ENCODE data around the gene CACNA1E.

The CACNA1E gene

GRCh38 chr1:181802466-181802865 is 319.1 kb downstream of the CACNA1E start:
- Histone ChIP-seq H3K27ac (no peak overlapping the region), H3K4me1 (no peaks in the 10 kb centered on the region), H3K36me3 (ENCODE audit: control insufficient read depth, insufficient read depth, low read length) (no peaks in the 10 kb centered on the region), H3K79me2 (no peaks in the 10 kb centered on the region), H3K9ac (no peak overlapping the region), H3K4me2 (ENCODE audit: low read length) (no peak overlapping the region), H3K9me3 (ENCODE audit: control insufficient read depth, low read length) (no peaks in the 10 kb centered on the region), H2AFZ (no peak overlapping the region), H3K4me3 (ENCODE audit: low read depth, low read length) (no peak overlapping the region), H3K27me3 (ENCODE audit: control insufficient read depth, insufficient read depth, low read length) (no peaks in the 10 kb centered on the region)
- TF ChIP-seq CTCF (IDR thresholded peaks at IDR 0.05) = no peak

GRCh38 chr1:181803421-181803820 is 320.1 kb downstream of the CACNA1E start:
- no peak overlapping the region for H3K9ac ChIP-seq
- TF ChIP-seq CTCF (IDR thresholded peaks at IDR 0.05) = no peak
- H3K9me3 ChIP-seq (ENCODE audit: control insufficient read depth, low read length) = no peaks in the 10 kb centered on the region
- no peak overlapping the region for H3K27ac ChIP-seq
- H3K4me1 ChIP-seq = no peaks in the 10 kb centered on the region
- no peak overlapping the region for H3K4me2 ChIP-seq (ENCODE audit: low read length)
- no peaks in the 10 kb centered on the region for H3K36me3 ChIP-seq (ENCODE audit: control insufficient read depth, insufficient read depth, low read length)
- no peaks in the 10 kb centered on the region for H3K79me2 ChIP-seq
- H3K27me3 ChIP-seq (ENCODE audit: control insufficient read depth, insufficient read depth, low read length) = no peaks in the 10 kb centered on the region
- no peak overlapping the region for H3K4me3 ChIP-seq (ENCODE audit: low read depth, low read length)
- no peak overlapping the region for H2AFZ ChIP-seq

- TF ChIP-seq CTCF (IDR thresholded peaks at IDR 0.05) = no peak
Observed at GRCh38 chr1:181804989-181805388, 321.7 kb downstream of the CACNA1E start.

GRCh38 chr1:181806746-181807145 is 323.4 kb downstream of the CACNA1E start:
- no peak for TF ChIP-seq CTCF (IDR thresholded peaks at IDR 0.05)
- H3K4me2 ChIP-seq (ENCODE audit: low read length) = no peak overlapping the region
- H3K9me3 ChIP-seq (ENCODE audit: control insufficient read depth, low read length) = no peaks in the 10 kb centered on the region
- no peaks in the 10 kb centered on the region for H3K27me3 ChIP-seq (ENCODE audit: control insufficient read depth, insufficient read depth, low read length)
- H2AFZ ChIP-seq = no peak overlapping the region
- no peak overlapping the region for H3K4me3 ChIP-seq (ENCODE audit: low read depth, low read length)
- H3K79me2 ChIP-seq = no peaks in the 10 kb centered on the region
- H3K4me1 ChIP-seq = no peaks in the 10 kb centered on the region
- H3K36me3 ChIP-seq (ENCODE audit: control insufficient read depth, insufficient read depth, low read length) = no peaks in the 10 kb centered on the region
- no peak overlapping the region for H3K27ac ChIP-seq
- no peak overlapping the region for H3K9ac ChIP-seq

More at GRCh38 chr1:181804989-181805388, 321.7 kb downstream of the CACNA1E start:
- no peak overlapping the region for H3K9ac ChIP-seq
- no peak overlapping the region for H3K4me3 ChIP-seq (ENCODE audit: low read depth, low read length)
- H3K4me2 ChIP-seq (ENCODE audit: low read length) = no peak overlapping the region
- no peaks in the 10 kb centered on the region for H3K27me3 ChIP-seq (ENCODE audit: control insufficient read depth, insufficient read depth, low read length)
- no peak overlapping the region for H3K27ac ChIP-seq
- no peaks in the 10 kb centered on the region for H3K9me3 ChIP-seq (ENCODE audit: control insufficient read depth, low read length)
- H2AFZ ChIP-seq = no peak overlapping the region
- H3K4me1 ChIP-seq = no peaks in the 10 kb centered on the region
- H3K79me2 ChIP-seq = no peaks in the 10 kb centered on the region
- no peaks in the 10 kb centered on the region for H3K36me3 ChIP-seq (ENCODE audit: control insufficient read depth, insufficient read depth, low read length)

- Histone ChIP-seq H3K27me3 (ENCODE audit: control insufficient read depth, insufficient read depth, low read length) (no peaks in the 10 kb centered on the region), H3K9me3 (ENCODE audit: control insufficient read depth, low read length) (no peaks in the 10 kb centered on the region), H2AFZ (no peak overlapping the region), H3K9ac (no peak overlapping the region), H3K4me2 (ENCODE audit: low read length) (no peak overlapping the region), H3K27ac (no peak overlapping the region), H3K36me3 (ENCODE audit: control insufficient read depth, insufficient read depth, low read length) (no peaks in the 10 kb centered on the region), H3K79me2 (no peaks in the 10 kb centered on the region), H3K4me1 (no peaks in the 10 kb centered on the region), H3K4me3 (ENCODE audit: low read depth, low read length) (no peak overlapping the region)
- no peak for TF ChIP-seq CTCF (IDR thresholded peaks at IDR 0.05)
Observed at GRCh38 chr1:181807251-181807650, 323.9 kb downstream of the CACNA1E start.
